CD8-positive, alpha-beta memory T cell (primary cell): ENCODE measurements around the gene SMTNL2. TPM values are rescaled to one million over a fixed set of nuclear protein-coding genes. Genes with fewer than 3 reads are reported as not detected.
"Not testable (repeated sequence)": the region's sequence is repeated elsewhere in the genome, so short reads cannot be mapped to it uniquely, and the experiment has no call there.

Experiments
- CTCF ChIA-PET: fragments of 350-600 bp; sonication (Branson Sonifier 250); formaldehyde crosslinking; loops from one replicate; lab custom pipeline; 2021; ENCODE audit warnings: antibody characterized with exemption; lab: Charles Lee
- POLR2A ChIA-PET: fragments of 350-600 bp; sonication (Branson Sonifier 250); formaldehyde crosslinking; loops from one replicate; lab custom pipeline; 2021; ENCODE audit warnings: antibody characterized with exemption; lab: Charles Lee
- DNase-seq, 5 donors: peaks; one replicate each; pipeline versions ENCODE4 v3.0.0 to v3.0.0-alpha.2; 2020 to 2022; ENCODE audit warnings: mixed read lengths in 1 of 5
- H3K27ac ChIP-seq: one replicate; pipeline ENCODE4 v1.7.0; 2013; ENCODE audit warnings: low read depth, mild to moderate bottlenecking, low read length, moderate library complexity
- H3K27me3 ChIP-seq: 2 replicates; pipeline ENCODE4 v1.7.0; 2013; ENCODE audit warnings: low read length, mild to moderate bottlenecking; ENCODE audit not compliant: insufficient read depth, poor library complexity, severe bottlenecking
- H3K36me3 ChIP-seq: 2 replicates; pipeline ENCODE4 v1.7.0; 2013; ENCODE audit warnings: mild to moderate bottlenecking, low read length, moderate library complexity; ENCODE audit not compliant: insufficient read depth
- H3K4me1 ChIP-seq: 2 replicates; pipeline ENCODE4 v1.7.0; 2013; ENCODE audit warnings: mild to moderate bottlenecking, low read length, moderate library complexity; ENCODE audit not compliant: insufficient read depth
- H3K4me3 ChIP-seq: 2 replicates; pipeline ENCODE4 v1.7.0; 2013; ENCODE audit warnings: mild to moderate bottlenecking, low read length
- H3K9me3 ChIP-seq: 2 replicates; pipeline ENCODE4 v1.7.0; 2013; ENCODE audit warnings: mild to moderate bottlenecking, low read length
- H3K27ac Mint-ChIP-seq, 8 donors: one replicate each; pipeline ENCODE4 v1.8.0; 2020 to 2021; ENCODE audit warnings: mixed read lengths in 8 of 8, mild to moderate bottlenecking in 6 of 8, inconsistent platforms in 3 of 8, moderate library complexity in 3 of 8
- H3K27me3 Mint-ChIP-seq, 2 donors: one replicate each; pipeline ENCODE4 v1.8.0; 2020 to 2021; ENCODE audit warnings: mixed read lengths in 2 of 2, mild to moderate bottlenecking in 1 of 2, moderate library complexity in 1 of 2
- H3K36me3 Mint-ChIP-seq, 3 donors: one replicate each; pipeline ENCODE4 v1.8.0; 2020 to 2021; ENCODE audit warnings: mixed read lengths in 3 of 3, inconsistent platforms in 1 of 3, mild to moderate bottlenecking in 1 of 3
- H3K4me1 Mint-ChIP-seq, 3 donors: one replicate each; pipeline ENCODE4 v1.8.0; 2020 to 2021; ENCODE audit warnings: mixed read lengths in 3 of 3, inconsistent platforms in 1 of 3, mild to moderate bottlenecking in 1 of 3
- H3K4me3 Mint-ChIP-seq, 7 donors: one replicate each; pipeline ENCODE4 v1.8.0; 2020 to 2021; ENCODE audit warnings: mixed read lengths in 7 of 7, mild to moderate bottlenecking in 6 of 7, moderate library complexity in 4 of 7, inconsistent platforms in 2 of 7
- H3K9me3 Mint-ChIP-seq, 5 donors: one replicate each; pipeline ENCODE4 v1.8.0; 2020 to 2022; ENCODE audit warnings: mixed read lengths in 5 of 5, mild to moderate bottlenecking in 3 of 5, moderate library complexity in 2 of 5, inconsistent platforms in 1 of 5
- polyA plus RNA-seq: library from polyadenylated mRNA; unstranded; fragments of 300-500 nt; fragmentation: Illumina TruSeq; gene quantifications from one replicate; pipeline ENCODE4 v1.2.3, GENCODE V29; 2021
- total RNA-seq, 2 experiments: library from RNA; stranded (reverse); gene quantifications; one replicate each; pipeline ENCODE4 v1.2.3, GENCODE V29; 2021

Gene SMTNL2
- total and polyA plus RNA-seq, 3 experiments from 2014 or later, result not detected

DNA sequence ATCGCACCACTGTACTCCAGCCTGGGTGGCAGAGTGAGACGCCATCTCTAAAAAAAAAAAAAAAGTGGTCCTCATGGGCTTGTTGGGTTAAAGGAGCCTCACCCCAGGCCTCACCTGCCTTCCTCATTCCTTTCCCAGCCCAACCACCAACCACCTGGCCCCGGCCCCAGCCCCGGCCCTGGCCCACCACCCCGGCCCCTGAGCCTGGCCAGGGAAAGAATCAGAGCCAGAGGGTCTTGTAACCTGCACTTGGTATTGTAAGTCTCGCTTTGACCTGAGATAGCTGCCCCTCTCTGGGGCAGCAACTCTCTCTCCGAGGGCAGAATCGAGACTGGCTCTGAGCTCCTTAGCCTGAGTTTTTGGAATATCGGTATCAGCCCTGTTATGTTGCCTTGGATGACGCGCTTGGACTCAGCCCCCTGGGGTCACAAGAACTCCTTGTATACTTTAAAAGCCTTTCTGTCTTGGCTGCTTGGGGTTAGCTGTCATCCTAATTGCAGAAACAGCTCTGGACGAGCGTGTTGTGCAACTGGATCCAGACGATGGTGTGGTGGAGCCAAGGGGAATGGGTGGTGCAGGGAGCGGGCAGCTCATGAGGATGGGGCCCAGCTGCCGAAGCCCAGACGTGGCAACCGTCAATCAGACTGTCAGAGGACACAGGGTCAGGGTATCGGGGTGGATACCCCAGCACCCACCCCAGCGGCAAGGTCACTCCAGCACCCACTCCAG, 14.6 kb downstream of the SMTNL2 start:
- Mint-ChIP-seq H3K4me1 (peaks cover 0 to 5% (median 4%) of the 10 kb centered on the region in 3 donors), H3K27me3 (peaks cover 5% of the 10 kb centered on the region in 2 donors), H3K4me3 (no peak overlapping the region), H3K36me3 (no peaks in the 10 kb centered on the region), H3K9me3 (peaks cover 0 to 2% (median 0%) of the 10 kb centered on the region in 5 donors), H3K27ac (no peak overlapping the region)
- Histone ChIP-seq H3K4me1 (no peaks in the 10 kb centered on the region), H3K9me3 (no peaks in the 10 kb centered on the region), H3K36me3 (no peaks in the 10 kb centered on the region), H3K27ac (no peak overlapping the region), H3K4me3 (no peak overlapping the region), H3K27me3 (no peaks in the 10 kb centered on the region)
- DNase-seq, result no peak
- POLR2A ChIA-PET, result no interaction called here
- CTCF ChIA-PET, result no interaction called here

DNA sequence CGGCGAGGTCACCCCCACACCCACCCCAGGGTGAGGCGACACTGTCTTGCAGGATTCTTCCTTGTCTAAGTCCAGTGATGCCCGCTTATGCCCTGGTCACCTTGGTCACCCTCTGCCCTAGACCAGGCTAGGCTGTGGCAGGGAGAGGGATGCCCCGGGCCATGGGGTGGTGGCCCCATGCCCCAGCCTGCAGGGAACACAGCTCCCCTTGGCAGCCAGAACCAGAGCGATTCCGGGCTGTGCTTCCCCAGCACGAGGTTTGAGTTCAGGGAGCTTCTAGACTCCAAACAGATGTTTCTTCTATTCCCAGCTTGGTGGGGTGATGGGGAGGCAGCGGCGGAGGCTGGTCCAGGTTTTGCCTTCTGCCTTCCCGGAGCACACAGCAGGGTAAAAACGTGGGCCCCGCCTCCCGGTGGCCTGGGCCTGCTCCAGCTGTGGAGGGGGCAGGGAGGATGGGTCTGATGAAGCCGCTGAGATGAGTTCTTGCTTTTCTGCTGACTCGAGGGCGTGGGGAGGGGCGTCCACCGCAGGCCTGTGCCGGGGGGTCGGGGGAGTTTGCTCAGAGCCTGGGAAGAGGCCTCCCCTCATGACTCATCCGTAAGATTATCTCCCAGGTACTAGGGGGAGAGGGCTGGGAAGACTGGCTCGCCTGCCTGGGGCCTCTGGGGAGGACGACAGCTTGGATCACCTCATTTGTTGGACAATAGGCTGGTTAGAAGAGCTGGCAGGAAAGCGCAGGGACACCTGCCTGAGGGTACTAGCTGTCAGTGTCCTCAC, 15.4 kb downstream of the SMTNL2 start:
- CTCF ChIA-PET, result no interaction called here
- no peaks in the 10 kb centered on the region for H3K36me3 ChIP-seq
- Mint-ChIP-seq H3K27me3 (peaks cover 5 to 8% of the 10 kb centered on the region in 2 donors), H3K4me3 (no peak overlapping the region), H3K9me3 (peaks cover 0 to 2% (median 0%) of the 10 kb centered on the region in 5 donors), H3K27ac (peak overlapping the region in 1 of 8 donors; percentile 88), H3K4me1 (peaks cover 0 to 5% (median 4%) of the 10 kb centered on the region in 3 donors), H3K36me3 (no peaks in the 10 kb centered on the region)
- H3K9me3 ChIP-seq, result no peaks in the 10 kb centered on the region
- H3K4me1 ChIP-seq, result no peaks in the 10 kb centered on the region
- POLR2A ChIA-PET, result no interaction called here
- H3K4me3 ChIP-seq, result no peak overlapping the region
- H3K27ac ChIP-seq, result no peak overlapping the region
- no peaks in the 10 kb centered on the region for H3K27me3 ChIP-seq
- no peak for DNase-seq

DNA sequence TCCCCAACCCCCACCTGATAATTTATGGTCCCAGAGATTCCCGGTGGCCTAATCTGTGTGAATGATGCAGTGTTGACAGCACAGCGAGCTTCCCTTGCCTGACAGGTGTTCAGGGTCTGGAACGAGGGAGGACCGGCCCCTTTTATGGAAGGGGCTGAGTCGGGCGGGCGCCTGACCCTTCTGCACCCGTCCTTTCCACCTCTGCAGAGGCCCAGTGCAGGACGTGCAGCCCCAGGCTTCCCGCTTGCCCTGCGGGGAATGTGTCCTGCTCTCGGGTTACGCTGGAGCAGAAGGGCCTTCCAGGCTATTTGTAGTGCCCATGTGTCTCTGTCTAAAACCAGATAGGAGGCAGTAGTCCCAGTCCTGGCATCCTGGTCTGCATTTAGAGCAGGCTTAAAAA, 16.2 kb downstream of the SMTNL2 start:
- ChIA-PET CTCF (no interaction called here), POLR2A (no interaction called here)
- Histone ChIP-seq H3K27ac (no peak overlapping the region), H3K4me3 (no peak overlapping the region), H3K36me3 (no peaks in the 10 kb centered on the region), H3K4me1 (no peaks in the 10 kb centered on the region), H3K27me3 (no peaks in the 10 kb centered on the region), H3K9me3 (no peaks in the 10 kb centered on the region)
- no peak overlapping the region for H3K27ac Mint-ChIP-seq
- H3K27me3 Mint-ChIP-seq, result peaks cover 5 to 8% of the 10 kb centered on the region in 2 donors
- peaks cover 0 to 2% (median 0%) of the 10 kb centered on the region in 5 donors for H3K9me3 Mint-ChIP-seq
- H3K4me3 Mint-ChIP-seq, result no peak overlapping the region
- DNase-seq, result no peak
- no peaks in the 10 kb centered on the region for H3K36me3 Mint-ChIP-seq
- no peaks in the 10 kb centered on the region for H3K4me1 Mint-ChIP-seq

DNA sequence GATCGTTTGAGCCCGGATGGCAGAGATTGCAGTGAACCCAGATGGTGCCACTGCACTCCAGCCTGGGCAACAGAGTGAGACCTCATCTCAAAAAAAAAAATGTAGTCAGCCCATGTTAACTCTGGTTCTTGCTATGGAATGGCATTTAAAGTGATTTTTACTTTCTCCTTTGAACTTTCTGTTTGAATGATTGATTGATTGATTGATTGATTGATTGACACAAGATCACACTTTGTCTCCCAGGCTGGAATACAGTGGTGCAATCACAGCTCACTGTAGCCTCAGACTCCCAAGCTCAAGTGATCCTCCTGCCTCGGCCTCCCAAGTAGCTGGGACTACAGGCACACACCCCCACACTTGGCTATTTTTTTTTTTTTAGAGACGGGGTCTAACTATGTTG, 17.0 kb downstream of the SMTNL2 start:
- Histone ChIP-seq H3K27ac (no peak overlapping the region), H3K27me3 (no peaks in the 10 kb centered on the region), H3K36me3 (no peaks in the 10 kb centered on the region), H3K9me3 (no peaks in the 10 kb centered on the region), H3K4me1 (no peaks in the 10 kb centered on the region), H3K4me3 (no peak overlapping the region)
- H3K9me3 Mint-ChIP-seq, result peaks cover 0 to 2% (median 0%) of the 10 kb centered on the region in 5 donors
- H3K27ac Mint-ChIP-seq, result no peak overlapping the region
- H3K4me3 Mint-ChIP-seq, result no peak overlapping the region
- H3K36me3 Mint-ChIP-seq, result no peaks in the 10 kb centered on the region
- ChIA-PET POLR2A (no interaction called here), CTCF (no interaction called here)
- no peak for DNase-seq
- H3K27me3 Mint-ChIP-seq, result peaks cover 5 to 8% of the 10 kb centered on the region in 2 donors
- H3K4me1 Mint-ChIP-seq, result no peaks in the 10 kb centered on the region

DNA sequence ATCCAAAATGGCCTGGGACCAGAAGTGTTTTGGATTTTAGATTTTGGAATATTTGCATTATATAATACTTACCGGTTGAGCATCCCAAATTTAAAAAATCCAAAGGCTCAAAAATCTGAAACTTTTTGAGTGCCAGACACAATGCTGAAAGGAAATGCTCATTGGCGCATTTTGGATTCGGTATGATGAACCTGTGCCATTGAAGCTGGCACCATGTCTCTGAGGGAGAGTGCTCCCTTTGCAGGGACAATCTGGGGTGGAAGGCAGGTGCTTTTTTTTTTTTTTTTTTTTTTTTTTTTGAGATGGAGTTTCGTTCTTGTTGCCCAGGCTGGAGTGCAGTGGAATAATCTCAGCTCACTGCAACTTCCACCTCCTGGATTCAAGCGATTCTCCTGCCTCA, 17.7 kb downstream of the SMTNL2 start:
- CTCF ChIA-PET, result no interaction called here
- POLR2A ChIA-PET, result no interaction called here
- DNase-seq, result no peak
- no peak overlapping the region for H3K4me3 Mint-ChIP-seq
- peaks cover 0 to 2% (median 0%) of the 10 kb centered on the region in 5 donors for H3K9me3 Mint-ChIP-seq
- no peaks in the 10 kb centered on the region for H3K4me1 Mint-ChIP-seq
- H3K27me3 Mint-ChIP-seq, result peaks cover 4 to 8% of the 10 kb centered on the region in 2 donors
- no peaks in the 10 kb centered on the region for H3K36me3 Mint-ChIP-seq
- Histone ChIP-seq H3K4me3 (no peak overlapping the region), H3K36me3 (no peaks in the 10 kb centered on the region), H3K4me1 (no peaks in the 10 kb centered on the region), H3K27me3 (no peaks in the 10 kb centered on the region), H3K9me3 (no peaks in the 10 kb centered on the region), H3K27ac (no peak overlapping the region)
- peak overlapping the region in 1 of 8 donors; percentile 57 for H3K27ac Mint-ChIP-seq

DNA sequence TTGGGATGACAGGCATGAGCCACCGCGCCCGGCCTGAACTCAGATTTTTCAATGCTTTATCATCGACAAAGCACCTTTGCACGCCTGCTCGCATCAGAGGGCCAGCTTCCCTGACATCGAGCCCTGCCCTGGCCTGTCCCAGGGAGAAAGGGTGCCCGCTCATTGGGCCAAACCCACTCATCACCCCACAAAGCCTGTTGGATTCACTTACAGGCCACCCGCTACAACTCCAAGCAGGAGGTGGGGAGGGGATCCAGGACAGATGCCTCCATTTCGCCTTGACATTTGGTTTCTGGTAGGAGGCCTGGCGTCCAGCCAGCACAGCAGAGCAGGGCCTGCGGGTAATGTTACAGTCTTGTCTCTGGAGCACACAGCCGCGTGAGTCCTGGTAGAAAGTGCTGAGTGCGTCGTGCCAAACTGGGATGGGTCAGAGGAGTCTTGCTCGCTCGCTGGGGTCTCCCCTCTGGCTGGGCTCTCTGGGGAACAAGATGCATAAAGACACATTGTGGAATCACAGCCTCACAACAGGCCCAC, 19.8 kb downstream of the SMTNL2 start:
- Mint-ChIP-seq H3K36me3 (no peaks in the 10 kb centered on the region), H3K27me3 (peaks cover 6 to 18% of the 10 kb centered on the region in 2 donors), H3K27ac (no peak overlapping the region), H3K4me1 (no peaks in the 10 kb centered on the region), H3K4me3 (no peak overlapping the region), H3K9me3 (peaks cover 0 to 2% (median 0%) of the 10 kb centered on the region in 5 donors)
- Histone ChIP-seq H3K27ac (no peak overlapping the region), H3K4me1 (no peaks in the 10 kb centered on the region), H3K4me3 (no peak overlapping the region), H3K9me3 (no peaks in the 10 kb centered on the region), H3K36me3 (no peaks in the 10 kb centered on the region), H3K27me3 (no peaks in the 10 kb centered on the region)
- ChIA-PET CTCF (no interaction called here), POLR2A (no interaction called here)
- DNase-seq, result no peak

DNA sequence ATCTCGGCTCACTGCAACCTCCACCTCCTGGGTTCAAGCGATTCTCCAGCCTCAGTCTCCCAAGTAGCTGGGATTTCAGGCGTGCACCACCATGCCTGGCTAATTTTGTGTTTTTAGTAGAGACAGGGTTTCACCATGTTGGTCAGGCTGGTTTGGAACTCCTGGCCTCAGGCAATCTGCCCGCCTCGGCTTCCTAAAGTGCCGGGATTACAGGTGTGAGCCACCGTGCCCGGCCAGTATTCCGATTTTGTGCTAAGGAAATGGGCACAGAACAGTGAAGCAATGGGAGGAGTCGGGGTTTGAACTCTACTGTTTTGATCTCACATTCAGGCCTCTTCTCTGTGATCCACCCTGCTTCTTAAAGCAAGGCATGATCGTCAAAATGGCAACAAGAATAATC, 20.4 kb downstream of the SMTNL2 start:
- POLR2A ChIA-PET, H3K4me3 Mint-ChIP-seq, H3K36me3 ChIP-seq, CTCF ChIA-PET, H3K9me3 Mint-ChIP-seq, H3K36me3 Mint-ChIP-seq, H3K4me1 Mint-ChIP-seq, DNase-seq, H3K9me3 ChIP-seq, H3K4me3 ChIP-seq, H3K4me1 ChIP-seq, H3K27me3 ChIP-seq, H3K27ac Mint-ChIP-seq, H3K27ac ChIP-seq: not testable (repeated sequence)
- H3K27me3 Mint-ChIP-seq, result peaks cover 6 to 22% of the 10 kb centered on the region in 2 donors

DNA sequence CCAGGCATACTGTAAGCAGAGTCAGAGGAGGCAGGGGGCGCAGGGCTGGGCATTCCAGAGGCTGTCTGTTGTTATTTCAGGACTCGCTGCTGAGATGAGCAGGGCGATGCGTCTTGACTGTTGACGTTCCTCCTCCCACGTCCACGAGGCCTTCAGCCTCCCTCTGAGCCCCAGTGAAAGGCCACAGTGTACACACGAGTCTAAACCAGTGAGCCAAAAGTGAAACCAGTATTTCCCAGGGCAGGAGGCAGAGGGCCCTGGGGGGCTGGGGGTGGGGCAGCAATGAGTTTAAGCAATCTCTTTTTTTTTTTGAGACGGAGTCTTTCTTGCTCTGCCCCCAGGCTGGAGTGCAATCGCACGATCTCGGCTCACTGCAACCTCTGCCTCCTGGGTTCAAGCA, 21.5 kb downstream of the SMTNL2 start:
- Histone ChIP-seq H3K9me3 (no peaks in the 10 kb centered on the region), H3K27ac (no peak overlapping the region), H3K4me3 (no peak overlapping the region), H3K27me3 (no peaks in the 10 kb centered on the region), H3K4me1 (no peaks in the 10 kb centered on the region), H3K36me3 (no peaks in the 10 kb centered on the region)
- POLR2A ChIA-PET, result no interaction called here
- Mint-ChIP-seq H3K36me3 (no peaks in the 10 kb centered on the region), H3K9me3 (no peaks in the 10 kb centered on the region), H3K4me3 (no peak overlapping the region), H3K4me1 (no peaks in the 10 kb centered on the region), H3K27ac (peak overlapping the region in 1 of 8 donors; percentile 63), H3K27me3 (peaks cover 6 to 30% of the 10 kb centered on the region in 2 donors)
- DNase-seq, result no peak
- CTCF ChIA-PET, result no interaction called here
